Stimulated activated memory B cell treated with anti-CD40 and anti-IgM and Interleukin-4, amounts not matched to agents 10 μg/mL and 1 μg/mL and 100 μg/mL, for 72 hours (primary cell): ENCODE data around the gene CEACAM16.
A peak's percentile ranks its signal among the peaks of the same experiment; 100 is the strongest.
"Not testable (repeated sequence)": the region's sequence is repeated elsewhere in the genome, so short reads cannot be mapped to it uniquely, and the experiment has no call there.

Experiments
- ATAC-seq: fragments of 150-1000 bp; cut with Tn5 transposase; 2 replicates; pipeline ENCODE4 v1.10.0; 2021
- H3K27ac Mint-ChIP-seq: one replicate; pipeline ENCODE4 v1.8.0; 2022; ENCODE audit warnings: mild to moderate bottlenecking, mixed read lengths
- H3K27me3 Mint-ChIP-seq: one replicate; pipeline ENCODE4 v1.8.0; 2022; ENCODE audit warnings: mixed read lengths
- H3K36me3 Mint-ChIP-seq: one replicate; pipeline ENCODE4 v1.8.0; 2022; ENCODE audit warnings: mixed read lengths
- H3K4me1 Mint-ChIP-seq: one replicate; pipeline ENCODE4 v1.8.0; 2022; ENCODE audit warnings: mixed read lengths
- H3K4me3 Mint-ChIP-seq: one replicate; pipeline ENCODE4 v1.8.0; 2022; ENCODE audit warnings: mild to moderate bottlenecking, moderate library complexity, mixed read lengths
- H3K9me3 Mint-ChIP-seq: one replicate; pipeline ENCODE4 v1.8.0; 2022; ENCODE audit warnings: mixed read lengths

The CEACAM16 gene

DNA sequence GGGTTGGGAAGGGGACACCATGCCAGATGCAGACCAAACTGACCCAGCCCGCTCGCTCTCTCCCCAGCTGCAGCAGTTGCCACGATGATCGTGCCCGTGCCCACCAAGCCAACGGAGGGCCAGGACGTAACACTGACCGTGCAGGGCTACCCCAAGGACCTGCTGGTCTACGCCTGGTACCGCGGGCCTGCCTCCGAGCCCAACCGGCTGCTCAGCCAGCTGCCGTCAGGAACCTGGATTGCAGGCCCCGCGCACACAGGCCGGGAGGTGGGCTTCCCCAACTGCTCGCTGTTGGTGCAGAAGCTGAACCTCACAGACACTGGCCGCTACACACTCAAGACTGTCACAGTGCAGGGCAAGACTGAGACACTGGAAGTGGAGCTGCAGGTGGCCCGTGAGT, 8.8 kb downstream of the CEACAM16 start:
- H3K36me3 Mint-ChIP-seq = no peaks in the 10 kb centered on the region
- H3K27ac Mint-ChIP-seq = no peak overlapping the region
- ATAC-seq = no peak
- H3K4me3 Mint-ChIP-seq = no peak overlapping the region
- H3K4me1 Mint-ChIP-seq = no peaks in the 10 kb centered on the region
- peaks cover under 1% of the 10 kb centered on the region for H3K9me3 Mint-ChIP-seq
- peaks cover 68% of the 10 kb centered on the region for H3K27me3 Mint-ChIP-seq

DNA sequence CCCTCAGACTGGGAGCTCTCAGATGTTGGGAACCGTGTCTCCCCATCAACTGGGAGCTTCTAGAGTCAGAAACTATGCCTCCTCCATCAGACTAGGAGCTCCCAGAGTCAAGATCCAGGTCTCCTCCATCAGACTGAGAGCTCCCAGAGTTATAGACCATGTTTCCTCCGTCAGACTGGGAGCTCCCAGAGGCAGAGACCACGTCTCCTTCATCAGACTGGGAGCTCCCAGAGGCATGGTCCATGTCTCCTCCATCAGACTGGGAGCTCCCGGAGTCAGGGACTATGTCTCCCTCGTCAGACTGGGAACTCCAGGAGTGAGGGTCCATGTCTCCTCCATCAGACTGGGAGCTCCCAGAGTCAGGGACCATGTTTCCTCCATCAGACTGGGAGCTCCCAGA, 10.0 kb downstream of the CEACAM16 start:
- H3K9me3 Mint-ChIP-seq = peaks cover 2% of the 10 kb centered on the region

DNA sequence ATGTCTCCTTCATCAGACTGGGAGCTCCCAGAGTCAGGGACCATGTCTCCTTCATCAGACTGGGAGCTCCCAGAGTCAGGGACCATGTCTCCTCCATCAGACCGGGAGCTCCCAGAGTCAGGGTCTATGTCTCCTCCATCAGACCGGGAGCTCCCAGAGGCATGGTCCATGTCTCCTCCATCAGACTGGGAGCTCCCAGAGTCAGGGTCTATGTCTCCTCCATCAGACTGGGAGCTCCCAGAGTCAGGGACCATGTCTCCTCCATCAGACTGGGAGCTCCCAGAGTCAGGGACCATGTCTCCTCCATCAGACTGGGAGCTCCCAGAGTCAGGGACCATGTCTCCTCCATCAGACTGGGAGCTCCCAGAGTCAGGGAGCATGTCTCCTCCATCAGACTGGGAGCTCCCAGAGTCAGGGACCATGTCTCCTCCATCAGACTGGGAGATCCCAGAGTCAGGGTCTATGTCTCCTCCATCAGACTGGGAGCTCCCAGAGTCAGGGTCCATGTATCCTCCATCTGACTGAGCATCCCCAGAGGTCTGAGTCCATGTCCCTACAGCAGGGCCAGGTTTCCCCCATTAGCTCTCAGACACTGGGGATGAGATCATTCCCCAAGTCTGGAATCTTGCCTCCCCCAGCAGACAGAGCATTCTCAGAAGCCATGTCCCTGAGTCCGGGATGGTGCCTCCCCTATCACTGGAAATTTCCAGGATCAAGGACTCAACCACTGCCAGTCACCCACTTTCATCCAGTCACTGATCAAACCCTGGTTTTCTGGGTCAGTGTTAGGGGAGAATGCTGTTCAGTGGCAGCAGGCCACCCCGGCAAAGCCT, 10.7 kb downstream of the CEACAM16 start:
- not testable (repeated sequence) for H3K27ac Mint-ChIP-seq, H3K4me3 Mint-ChIP-seq, H3K4me1 Mint-ChIP-seq, ATAC-seq, H3K9me3 Mint-ChIP-seq, H3K36me3 Mint-ChIP-seq
- H3K27me3 Mint-ChIP-seq = peaks cover 55% of the 10 kb centered on the region

More for the DNA sequence above, 10.0 kb downstream of the CEACAM16 start:
- H3K27ac Mint-ChIP-seq = no peak overlapping the region
- no peak for ATAC-seq
- H3K4me3 Mint-ChIP-seq = no peak overlapping the region
- H3K4me1 Mint-ChIP-seq = no peaks in the 10 kb centered on the region
- peaks cover 62% of the 10 kb centered on the region for H3K27me3 Mint-ChIP-seq
- H3K36me3 Mint-ChIP-seq = no peaks in the 10 kb centered on the region

DNA sequence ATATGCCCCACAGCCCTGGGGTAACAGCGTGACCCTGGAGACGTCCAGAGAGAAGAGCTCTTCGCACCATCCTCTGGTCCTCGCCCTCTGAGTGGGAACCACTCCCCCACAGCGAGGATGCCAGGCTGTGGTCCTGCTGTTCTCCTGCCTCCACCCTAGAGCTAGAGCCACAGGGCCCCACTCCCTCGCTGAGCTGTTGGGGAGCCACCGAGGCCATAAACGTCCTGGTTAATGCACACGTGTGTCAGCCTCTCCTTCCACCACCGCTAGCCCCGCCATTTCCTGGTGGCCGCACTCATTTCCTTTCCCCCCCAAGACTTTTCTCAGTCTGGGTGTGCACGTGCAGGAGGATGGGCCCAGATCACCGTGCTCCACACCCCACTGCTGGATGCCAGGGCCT, 11.5 kb downstream of the CEACAM16 start:
- H3K4me1 Mint-ChIP-seq = no peaks in the 10 kb centered on the region
- ATAC-seq = no peak
- H3K27me3 Mint-ChIP-seq = peaks cover 47% of the 10 kb centered on the region
- H3K27ac Mint-ChIP-seq = no peak overlapping the region
- no peak overlapping the region for H3K4me3 Mint-ChIP-seq
- H3K36me3 Mint-ChIP-seq = no peaks in the 10 kb centered on the region
- peaks cover 9% of the 10 kb centered on the region for H3K9me3 Mint-ChIP-seq

DNA sequence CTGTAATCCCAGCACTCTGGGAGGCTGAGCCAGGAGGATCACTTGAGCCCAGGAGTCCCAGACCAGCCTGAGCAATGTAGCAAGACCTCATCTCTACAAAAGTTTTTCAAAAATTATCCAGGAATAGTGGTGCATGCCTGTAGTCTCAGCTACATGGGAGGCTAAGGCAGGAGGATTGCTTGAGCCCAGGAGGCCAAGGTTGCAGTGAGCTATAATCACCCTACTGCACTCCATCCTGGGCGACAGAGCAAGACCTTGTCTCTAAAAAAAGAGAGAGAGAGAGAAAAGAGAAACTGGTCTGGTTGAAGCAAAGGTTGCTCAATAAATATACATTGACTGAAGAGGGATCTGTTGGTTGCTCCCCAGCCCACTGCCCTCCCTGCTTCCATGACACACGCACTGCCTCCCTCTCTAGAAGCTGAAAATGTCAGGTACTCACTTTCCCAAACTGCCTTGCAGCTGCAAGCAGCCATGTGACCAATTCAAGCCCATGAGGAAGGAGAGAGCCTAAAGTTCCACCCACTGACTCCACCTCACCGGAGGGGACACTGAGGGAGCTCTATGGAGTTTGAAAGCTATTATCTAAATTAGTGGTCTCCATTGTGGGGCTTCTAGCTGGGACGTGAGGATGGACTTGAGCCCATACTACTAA, 14.0 kb downstream of the CEACAM16 start:
- no peak overlapping the region for H3K27ac Mint-ChIP-seq

DNA sequence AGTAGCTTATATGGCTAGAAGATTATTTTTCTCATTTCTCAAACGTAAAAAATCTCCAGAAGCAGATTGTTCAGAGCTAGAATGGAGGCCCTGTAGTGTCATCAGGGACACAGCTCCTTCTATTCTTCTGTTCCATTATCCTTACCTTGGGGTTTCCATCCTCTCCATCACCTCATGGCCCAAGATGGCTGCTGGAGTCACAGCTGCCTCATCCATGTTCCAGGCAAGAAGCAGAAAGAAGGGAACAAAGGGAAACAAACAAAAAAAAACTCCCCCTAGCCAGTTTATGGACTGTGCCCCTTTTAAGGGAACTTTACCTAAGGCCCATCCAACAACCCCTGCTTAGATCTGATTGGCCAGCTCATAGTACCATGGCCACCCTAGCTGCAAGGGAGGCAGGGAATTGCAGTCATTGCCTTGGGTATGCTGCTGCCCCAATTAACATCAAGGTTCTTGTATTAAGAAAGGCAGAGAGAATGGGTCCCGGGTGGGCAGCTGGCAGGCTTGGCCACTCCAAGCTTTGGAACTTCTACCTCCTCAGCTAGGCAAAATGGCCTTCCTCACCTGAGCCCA, 15.7 kb downstream of the CEACAM16 start:
- H3K4me1 Mint-ChIP-seq = no peaks in the 10 kb centered on the region
- no peak overlapping the region for H3K4me3 Mint-ChIP-seq
- no peak overlapping the region for H3K27ac Mint-ChIP-seq
- peaks cover 26% of the 10 kb centered on the region for H3K27me3 Mint-ChIP-seq
- H3K36me3 Mint-ChIP-seq = no peaks in the 10 kb centered on the region
- H3K9me3 Mint-ChIP-seq = peaks cover 13% of the 10 kb centered on the region
- ATAC-seq = no peak

More for the DNA sequence above, 14.0 kb downstream of the CEACAM16 start:
- Mint-ChIP-seq H3K4me1 (no peaks in the 10 kb centered on the region), H3K27me3 (peaks cover 30% of the 10 kb centered on the region), H3K4me3 (no peak overlapping the region), H3K9me3 (peaks cover 13% of the 10 kb centered on the region), H3K36me3 (no peaks in the 10 kb centered on the region)
- no peak for ATAC-seq

DNA sequence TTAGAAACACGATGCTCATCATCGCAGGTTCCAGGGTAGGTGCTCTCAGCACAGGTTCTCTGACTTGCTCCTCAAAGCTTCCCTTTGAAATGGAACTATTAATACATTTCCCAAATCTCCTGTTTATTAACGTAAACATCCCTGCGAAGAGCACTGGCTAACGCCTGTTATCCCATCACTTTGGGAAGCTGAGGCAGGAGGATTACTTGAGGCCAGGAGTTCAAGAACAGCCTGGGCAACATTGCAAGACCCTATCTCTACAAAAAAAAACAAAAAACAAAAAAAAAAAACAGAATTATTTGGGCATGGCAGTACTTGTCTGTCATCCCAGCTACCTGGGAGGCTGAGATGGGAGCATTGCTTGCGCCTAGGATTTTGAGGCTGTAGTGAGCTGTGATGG, 18.7 kb downstream of the CEACAM16 start:
- Mint-ChIP-seq H3K36me3 (no peaks in the 10 kb centered on the region), H3K27ac (no peak overlapping the region), H3K9me3 (peaks cover 13% of the 10 kb centered on the region), H3K4me1 (peaks cover 11% of the 10 kb centered on the region), H3K4me3 (no peak overlapping the region), H3K27me3 (peaks cover 4% of the 10 kb centered on the region)
- ATAC-seq = no peak

DNA sequence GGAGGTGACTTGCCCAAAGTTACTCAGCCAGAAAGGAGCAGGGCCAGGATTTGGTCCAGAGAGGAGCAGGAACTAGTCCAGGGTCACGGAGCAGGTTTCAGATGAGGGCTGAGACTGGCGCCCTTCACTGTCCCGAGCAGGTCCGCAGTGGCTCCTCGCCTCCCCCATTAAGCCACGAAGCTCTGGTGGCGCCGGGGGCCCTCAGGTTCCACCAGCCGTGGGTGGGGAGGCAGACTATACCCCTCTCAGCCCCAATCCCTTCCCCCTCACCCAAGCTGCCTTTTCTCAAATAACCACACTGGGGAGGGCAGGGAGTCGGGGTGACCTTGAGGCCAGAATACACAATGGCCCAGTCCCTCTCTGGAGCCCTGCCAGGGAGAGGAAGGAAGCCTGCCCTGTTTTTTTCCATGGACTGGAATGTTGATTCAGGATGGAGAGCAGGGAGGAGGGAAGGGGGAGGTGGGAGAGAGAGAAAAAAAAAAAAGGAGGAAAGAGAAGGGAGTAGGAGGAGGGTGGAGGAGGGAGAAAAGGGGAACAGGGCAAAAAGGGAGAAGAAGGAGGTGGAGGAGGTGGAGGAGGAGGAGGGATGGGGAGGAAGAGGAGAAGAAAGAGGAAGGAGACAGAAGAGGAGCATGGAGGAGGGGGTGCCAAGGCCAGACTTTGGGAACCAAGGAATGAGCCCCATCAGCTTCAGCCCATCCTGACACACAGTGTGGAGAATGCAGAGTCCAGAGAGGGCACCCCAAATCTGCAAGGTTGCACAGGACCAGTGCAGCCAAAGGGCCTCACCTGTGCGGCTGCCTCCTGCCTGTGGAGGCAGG, 19.7 kb downstream of the CEACAM16 start:
- Mint-ChIP-seq H3K9me3 (peaks cover 11% of the 10 kb centered on the region), H3K27ac (no peak overlapping the region), H3K4me3 (no peak overlapping the region), H3K36me3 (no peaks in the 10 kb centered on the region), H3K27me3 (no peaks in the 10 kb centered on the region), H3K4me1 (peaks cover 21% of the 10 kb centered on the region)
- ATAC-seq = no peak

DNA sequence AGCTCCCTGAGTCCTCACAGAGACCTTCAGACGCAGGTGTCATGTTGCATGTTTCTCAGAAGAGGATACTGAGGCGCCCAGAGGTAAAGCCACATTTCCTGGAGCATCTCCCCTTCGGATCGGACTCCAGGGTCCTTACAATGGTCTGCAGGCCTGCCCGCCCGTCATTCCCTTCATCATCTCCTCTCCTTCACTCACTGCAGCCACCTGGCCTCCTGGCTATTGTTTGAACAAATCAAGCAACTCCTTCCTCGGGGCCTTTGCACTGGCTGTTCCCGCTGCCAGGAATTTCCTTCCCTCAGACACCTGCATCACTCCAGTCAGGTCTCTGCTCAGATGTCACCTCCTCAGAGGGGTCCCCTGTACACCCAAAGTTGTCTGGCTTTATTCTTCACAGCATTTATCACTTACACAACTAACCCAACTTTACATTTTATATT, 20.3 kb downstream of the CEACAM16 start:
- no peak for ATAC-seq
- Mint-ChIP-seq H3K27me3 (peaks cover 4% of the 10 kb centered on the region), H3K4me1 (peaks cover 27% of the 10 kb centered on the region), H3K9me3 (peaks cover 11% of the 10 kb centered on the region), H3K27ac (no peak overlapping the region), H3K4me3 (no peak overlapping the region), H3K36me3 (no peaks in the 10 kb centered on the region)

DNA sequence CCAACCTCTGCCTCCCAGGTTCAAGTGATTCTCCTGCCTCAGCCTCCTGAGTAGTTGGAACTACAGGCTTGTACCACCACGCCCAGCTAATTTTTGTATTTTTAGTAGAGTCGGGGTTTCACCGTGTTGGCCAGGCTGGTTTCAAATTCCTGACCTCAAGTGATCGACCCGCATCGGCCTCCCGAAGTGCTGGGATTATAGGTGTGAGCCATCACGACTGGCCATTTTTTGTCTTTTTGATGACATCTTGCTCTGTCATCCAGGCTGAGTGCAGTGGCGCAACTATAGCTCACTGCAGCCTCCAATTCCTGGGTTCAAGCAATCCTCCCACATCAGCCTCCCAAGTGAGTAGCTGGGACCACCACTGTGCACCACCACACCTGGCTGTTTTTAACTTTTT, 21.4 kb downstream of the CEACAM16 start:
- peaks cover 10% of the 10 kb centered on the region for H3K27me3 Mint-ChIP-seq
- not testable (repeated sequence) for ATAC-seq, H3K9me3 Mint-ChIP-seq, H3K27ac Mint-ChIP-seq, H3K4me3 Mint-ChIP-seq, H3K36me3 Mint-ChIP-seq
- H3K4me1 Mint-ChIP-seq = peaks cover 34% of the 10 kb centered on the region

DNA sequence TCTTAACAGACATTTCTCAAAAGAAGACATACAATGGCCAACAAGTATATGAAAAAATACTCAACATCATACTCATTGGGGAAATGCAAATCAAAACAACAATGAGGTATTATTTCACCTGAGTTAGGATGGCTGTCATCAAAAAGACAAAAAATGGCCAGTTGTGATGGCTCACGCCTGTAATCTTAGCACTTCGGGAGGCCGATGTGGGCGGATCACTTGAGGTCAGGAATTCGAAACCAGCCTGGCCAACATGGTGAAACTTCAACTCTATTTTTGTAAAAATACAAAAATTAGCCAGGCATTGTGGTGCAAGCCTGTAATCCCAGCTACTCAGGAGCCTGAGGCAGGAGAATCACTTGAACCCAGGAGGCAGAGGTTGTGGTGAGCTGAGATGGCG, 22.0 kb downstream of the CEACAM16 start:
- H3K9me3 Mint-ChIP-seq = no peaks in the 10 kb centered on the region
- peaks cover 10% of the 10 kb centered on the region for H3K27me3 Mint-ChIP-seq
- H3K36me3 Mint-ChIP-seq = no peaks in the 10 kb centered on the region
- no peak overlapping the region for H3K27ac Mint-ChIP-seq
- H3K4me3 Mint-ChIP-seq = no peak overlapping the region
- H3K4me1 Mint-ChIP-seq = peaks cover 34% of the 10 kb centered on the region
- no peak for ATAC-seq

DNA sequence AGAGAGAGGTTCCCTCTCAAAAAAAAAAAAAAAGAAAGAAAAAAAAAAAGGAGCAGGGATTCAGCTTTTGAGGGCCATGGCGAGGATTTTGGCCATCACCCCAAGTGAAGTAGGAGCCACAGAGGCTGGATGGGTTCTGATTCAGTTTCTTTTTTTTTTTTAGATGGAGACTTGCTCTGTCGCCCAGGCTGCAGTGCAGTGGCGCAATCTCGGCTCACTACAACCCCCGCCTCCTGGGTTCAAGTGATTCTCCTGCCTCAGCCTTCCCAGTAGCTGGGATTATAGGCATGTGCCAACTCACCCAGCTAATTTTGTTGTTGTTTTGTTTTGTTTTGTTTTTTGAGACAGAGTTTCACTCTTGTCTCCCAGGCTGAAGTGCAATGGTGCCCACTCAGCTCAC, 22.4 kb downstream of the CEACAM16 start:
- Mint-ChIP-seq H3K27me3 (peaks cover 10% of the 10 kb centered on the region), H3K4me1 (peaks cover 34% of the 10 kb centered on the region)
- H3K9me3 Mint-ChIP-seq, ATAC-seq, H3K27ac Mint-ChIP-seq, H3K36me3 Mint-ChIP-seq, H3K4me3 Mint-ChIP-seq: not testable (repeated sequence)

DNA sequence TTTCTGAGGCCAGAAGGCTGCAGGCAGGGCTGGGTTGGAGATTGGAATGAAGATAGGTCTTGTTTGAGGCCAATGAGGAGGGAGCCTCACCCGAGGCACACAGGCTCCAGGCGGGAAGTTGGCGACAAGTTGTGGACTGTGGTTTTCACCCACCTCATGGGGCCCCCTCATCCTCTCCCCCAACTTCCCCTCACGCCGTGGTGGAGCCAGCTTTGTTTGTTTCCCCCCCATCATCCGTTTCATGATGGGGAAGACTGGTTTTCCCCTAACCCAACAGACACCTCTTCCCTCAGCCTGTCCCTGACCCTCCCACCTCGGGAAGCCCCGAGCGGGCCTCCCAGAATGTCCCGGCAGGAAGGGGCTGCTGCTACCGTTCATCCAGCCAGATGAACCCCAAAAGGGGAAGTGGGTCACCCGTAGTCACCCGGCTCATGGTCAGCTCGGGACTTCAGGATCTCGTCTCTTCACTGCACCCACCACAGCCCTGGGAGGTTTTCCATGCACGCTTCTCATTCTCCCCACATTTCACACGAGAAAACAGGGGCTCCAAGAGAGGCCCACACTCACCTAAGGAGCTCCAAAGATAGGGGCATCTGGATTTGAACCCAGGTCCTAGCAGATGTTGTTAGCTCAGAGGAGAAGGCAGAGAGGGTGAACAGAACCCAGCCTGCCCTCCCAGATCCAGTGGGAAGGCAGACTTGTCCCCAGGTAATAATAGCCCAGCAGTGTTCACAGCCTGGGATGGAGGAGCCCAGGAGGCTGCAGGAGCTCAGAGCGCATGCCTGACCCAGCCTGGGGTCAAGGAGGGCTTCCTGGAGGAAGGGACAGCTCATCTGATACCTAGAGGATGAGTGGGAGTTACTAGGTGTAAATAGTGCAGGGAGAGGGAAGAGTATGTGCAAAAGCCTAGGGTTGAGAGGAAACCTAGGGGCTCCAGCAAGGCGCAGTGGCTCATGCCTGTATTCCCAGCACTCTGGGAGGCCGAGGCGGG, 23.5 kb downstream of the CEACAM16 start:
- Mint-ChIP-seq H3K27me3 (peaks cover 10% of the 10 kb centered on the region), H3K4me1 (peaks cover 34% of the 10 kb centered on the region), H3K9me3 (no peaks in the 10 kb centered on the region), H3K4me3 (no peak overlapping the region), H3K27ac (peak overlapping the region; percentile 52), H3K36me3 (no peaks in the 10 kb centered on the region)
- ATAC-seq = no peak

DNA sequence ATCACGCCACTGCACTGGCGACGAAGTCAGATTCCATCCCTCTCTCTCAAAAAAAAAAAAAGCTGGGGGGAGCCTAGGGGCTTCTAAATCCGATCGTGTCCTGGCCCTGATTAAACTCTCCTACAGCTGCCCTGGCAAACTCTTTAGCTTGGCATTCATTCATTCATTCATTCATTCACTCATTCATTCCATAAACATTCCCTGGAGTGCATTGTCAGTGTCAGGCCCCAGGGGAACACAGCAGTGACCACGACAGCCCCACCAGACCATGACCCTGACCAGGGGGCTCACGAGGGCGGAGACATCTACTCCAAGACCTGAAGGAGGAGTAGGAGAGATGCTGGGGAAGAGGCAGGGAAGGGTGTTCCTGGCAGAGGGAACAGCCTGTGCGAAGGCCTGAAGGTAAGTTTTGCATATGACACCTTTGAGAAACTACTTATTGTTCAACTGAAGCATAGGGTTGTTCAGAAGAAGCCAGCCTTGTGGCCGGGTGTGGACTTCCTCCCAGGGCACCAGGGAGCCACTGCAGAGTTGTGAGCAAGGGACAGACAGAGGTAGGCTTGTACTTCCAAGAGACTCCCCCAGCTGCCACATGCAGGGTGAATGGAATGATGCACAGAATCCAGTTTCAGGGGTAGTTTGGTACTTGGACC, 24.5 kb downstream of the CEACAM16 start:
- peak; percentile 75 for ATAC-seq
- Mint-ChIP-seq H3K36me3 (no peaks in the 10 kb centered on the region), H3K27me3 (peaks cover 20% of the 10 kb centered on the region), H3K9me3 (no peaks in the 10 kb centered on the region), H3K27ac (no peak overlapping the region), H3K4me3 (no peak overlapping the region), H3K4me1 (peaks cover 43% of the 10 kb centered on the region)
